HG02678 (cell line): ENCODE measurements around the gene SCGN.
"Not testable (repeated sequence)": the region's sequence is repeated elsewhere in the genome, so short reads cannot be mapped to it uniquely, and the experiment has no call there.

Experiments used
- ATAC-seq: cut with Tn5 transposase; IDR thresholded peaks from one replicate; pipeline ENCODE4 v1.9.1; 2021; ENCODE audit warnings: mild to moderate bottlenecking, moderate library complexity; ENCODE audit not compliant: unreplicated experiment

Gene SCGN

DNA sequence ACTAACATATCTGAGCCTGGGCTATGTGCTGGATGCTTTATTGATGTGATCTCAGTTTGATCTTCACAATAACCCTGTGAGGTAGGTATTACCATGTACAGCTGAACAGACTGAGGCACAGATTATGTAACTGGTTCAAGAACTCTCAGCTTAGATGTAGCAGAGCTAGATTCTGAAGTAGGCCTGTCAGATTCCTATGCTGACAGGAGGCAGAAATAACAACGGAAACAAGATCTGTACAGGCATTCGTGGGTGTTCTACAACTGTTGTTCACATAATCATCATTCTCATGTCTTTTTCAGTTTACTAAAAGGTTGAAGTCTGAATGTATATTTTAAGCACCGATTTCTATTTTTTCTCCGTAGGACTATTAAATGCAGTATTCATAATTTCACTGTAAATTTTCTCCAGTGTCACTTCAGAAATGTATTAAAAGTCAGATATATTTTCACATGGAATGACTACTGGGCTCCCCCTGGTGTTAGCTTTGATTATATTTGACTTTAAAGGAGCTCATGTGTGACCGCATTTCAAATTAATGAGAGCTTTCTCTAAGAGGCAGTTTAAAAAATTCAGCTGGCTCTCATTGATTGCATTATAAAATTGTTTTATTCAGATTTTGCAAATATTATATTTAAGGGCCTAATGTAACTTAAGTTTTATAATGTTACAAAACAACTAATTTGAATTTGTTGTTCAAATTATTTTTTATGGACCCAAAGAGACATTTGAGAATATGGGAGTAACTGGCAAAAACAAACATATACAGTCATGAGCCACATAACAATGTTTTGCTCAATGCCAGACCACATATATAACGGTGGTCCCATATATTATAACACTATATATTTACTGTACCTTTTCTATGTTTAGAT lies 66.1 kb downstream of the SCGN start:
- ATAC-seq, result no peak

DNA sequence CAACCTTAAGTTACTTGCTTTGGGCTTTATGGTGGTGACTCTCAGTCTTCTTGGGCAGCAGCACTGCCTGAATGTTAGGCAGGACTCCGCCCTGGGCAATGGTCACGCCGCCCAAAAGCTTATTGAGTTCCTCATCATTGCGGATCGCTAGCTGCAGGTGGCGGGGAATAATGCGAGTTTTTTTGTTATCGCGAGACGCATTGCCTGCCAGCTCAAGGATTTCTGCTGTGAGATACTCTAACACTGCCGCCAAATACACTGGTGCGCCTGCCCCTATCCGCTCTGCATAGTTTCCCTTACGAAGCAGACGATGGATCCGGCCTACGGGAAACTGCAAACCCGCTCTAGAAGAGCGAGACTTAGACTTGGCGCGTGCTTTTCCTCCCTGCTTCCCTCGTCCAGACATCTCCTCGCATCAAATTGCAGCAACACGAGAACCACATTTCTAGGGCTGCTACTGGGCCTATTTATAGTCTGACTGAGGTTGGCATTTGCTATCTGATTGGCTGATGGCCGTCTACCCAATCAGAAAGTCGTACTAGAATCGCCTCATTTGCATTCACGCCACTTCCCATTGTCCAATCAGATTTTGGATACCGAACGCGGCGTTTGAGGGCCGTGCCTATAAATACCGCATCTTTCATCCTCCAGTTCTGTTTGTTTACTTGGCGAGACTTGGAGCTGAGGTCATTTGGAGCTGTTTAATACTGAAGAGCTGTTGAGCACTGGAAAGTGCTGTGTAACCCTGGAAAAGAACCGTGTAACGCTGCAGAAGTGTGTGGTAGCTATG lies 74.3 kb downstream of the SCGN start:
- no peak for ATAC-seq

DNA sequence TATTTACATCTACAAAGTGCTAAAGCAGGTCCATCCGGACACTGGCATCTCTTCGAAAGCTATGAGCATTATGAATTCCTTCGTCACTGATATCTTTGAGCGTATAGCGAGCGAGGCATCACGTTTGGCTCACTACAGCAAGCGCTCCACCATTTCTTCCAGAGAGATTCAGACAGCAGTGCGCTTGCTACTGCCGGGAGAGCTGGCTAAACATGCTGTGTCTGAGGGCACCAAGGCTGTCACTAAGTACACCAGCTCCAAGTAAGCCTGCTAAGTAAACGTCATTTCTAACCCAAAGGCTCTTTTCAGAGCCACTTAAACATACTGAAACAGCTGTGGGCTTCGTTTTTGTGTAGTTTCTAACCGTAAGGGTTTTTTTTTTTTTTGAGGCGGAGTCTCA lies 75.0 kb downstream of the SCGN start:
- ATAC-seq, result no peak

DNA sequence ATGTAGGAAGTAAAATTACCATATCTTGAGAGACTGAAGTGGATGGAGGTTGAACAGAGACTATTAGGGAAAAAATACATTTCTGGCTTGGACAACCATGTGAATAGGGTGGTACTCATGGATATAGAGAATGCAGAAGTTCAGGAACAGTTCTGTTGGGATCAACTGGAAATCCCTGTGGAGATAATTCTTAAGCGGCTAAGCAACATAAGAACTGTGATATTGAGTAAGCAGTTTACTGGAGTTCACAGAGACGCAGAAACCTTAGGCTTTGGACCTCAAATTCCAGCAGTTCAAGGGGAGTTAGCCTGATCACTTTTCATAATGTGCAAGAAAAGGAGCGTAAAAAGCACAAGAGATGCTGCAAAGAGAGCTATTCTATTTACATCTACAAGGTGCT lies 78.9 kb downstream of the SCGN start:
- ATAC-seq, result no peak

DNA sequence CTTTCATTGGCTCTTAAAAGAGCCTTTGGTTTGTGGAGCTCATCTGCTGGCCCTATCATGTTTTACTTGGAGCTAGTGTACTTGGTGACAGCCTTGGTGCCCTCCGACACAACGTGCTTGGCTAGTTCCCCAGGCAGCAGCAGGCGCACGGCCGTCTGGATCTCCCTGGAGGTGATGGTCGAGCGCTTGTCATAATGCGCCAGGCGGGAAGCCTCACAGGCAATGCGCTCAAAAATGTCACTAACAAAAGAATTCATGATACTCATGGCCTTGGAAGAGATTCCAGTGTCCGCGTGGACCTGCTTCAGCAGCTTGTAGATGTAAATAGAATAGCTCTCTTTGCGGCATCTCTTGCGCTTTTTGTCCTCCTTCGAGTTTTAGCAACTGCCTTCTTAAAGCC lies 79.7 kb downstream of the SCGN start:
- no peak for ATAC-seq

DNA sequence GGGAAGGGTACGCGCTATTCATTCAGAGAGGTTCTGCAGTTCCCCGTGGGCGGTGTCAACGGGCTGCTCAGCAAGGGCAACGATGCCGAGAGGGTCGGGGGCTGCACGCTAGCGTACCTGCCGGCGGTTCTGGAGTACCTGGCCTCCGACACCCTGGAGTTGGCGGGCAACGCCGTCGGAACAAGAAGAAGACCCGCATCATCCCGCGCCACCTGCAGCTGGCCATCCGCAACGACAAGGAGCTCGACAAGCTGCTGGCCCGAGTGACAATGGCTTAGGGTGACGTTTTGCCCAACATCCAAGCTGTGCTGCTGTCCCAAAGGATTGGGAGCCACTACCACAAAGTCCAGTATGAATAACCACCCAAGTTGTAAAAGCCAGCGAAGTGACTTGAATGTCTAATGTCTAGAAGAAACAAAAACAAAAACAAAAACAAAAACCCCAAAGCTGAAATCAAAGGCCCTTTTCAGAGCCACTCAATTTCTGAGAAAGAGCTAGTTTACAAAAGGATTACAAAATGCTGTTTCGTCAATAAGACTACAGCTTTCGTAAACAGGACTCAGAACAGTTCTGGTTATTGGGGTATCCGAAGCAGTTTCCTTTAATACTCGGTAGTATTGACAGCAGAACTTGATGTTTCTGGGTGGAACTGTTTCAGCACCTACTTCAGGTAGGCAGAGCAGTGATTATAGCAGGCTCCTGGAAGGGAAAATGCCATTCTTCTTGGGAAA lies 80.6 kb downstream of the SCGN start:
- ATAC-seq, result no peak

DNA sequence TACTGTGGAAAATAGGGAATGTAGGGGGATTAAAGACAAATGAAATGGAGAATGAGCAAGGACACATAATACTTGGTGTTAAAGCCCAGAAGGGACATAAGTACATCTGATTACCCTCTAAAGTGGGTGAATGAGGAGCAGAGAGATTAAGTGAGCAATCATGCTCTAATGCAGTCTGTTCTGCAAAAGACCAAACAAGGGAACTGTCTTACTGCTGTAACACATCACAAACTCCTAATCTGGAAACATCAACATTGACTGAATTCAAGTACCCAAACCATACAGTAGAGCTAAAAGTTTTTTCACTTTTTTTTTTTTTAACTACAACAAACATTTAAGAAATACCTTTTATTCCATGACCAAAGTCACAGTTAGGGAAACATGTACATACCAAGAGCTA lies 83.2 kb downstream of the SCGN start:
- ATAC-seq, result no peak

DNA sequence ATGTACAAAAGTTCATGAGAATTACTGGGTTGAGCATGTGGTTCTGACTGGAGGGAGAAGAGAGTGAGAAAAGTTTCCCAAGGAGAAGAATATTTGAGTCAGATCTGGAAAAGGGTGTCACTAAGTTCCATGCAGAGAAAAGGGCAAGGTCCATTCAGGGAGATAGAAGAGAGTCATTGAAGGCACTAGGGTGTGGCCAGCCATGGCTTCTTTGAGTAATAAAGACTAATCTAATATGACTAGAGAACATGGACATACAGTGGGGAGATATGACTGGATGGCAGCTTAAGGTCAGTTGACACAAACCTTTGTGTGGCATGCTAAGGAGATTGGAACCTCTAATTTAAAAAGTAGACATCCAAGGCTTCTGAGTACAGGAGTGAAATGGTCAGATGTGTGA lies 91.9 kb downstream of the SCGN start:
- no peak for ATAC-seq

DNA sequence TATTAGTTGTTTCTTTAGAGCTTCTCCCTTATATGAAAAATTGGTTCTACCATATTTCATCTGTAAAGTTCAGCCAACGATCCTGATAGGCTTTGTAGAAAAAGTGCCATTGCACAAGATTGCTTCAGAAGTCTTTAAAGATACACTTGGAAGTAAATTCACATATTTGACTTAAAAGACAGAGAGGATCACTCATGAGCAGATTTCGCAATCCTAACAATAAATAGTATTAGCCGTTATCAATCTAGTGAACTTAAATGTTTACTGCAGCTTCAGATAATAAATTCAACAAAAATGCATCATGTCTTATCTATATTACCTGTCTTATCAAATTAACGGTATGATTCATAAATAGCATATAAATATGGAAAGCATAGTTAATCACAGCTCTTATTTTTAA lies 93.8 kb downstream of the SCGN start:
- ATAC-seq, result no peak

DNA sequence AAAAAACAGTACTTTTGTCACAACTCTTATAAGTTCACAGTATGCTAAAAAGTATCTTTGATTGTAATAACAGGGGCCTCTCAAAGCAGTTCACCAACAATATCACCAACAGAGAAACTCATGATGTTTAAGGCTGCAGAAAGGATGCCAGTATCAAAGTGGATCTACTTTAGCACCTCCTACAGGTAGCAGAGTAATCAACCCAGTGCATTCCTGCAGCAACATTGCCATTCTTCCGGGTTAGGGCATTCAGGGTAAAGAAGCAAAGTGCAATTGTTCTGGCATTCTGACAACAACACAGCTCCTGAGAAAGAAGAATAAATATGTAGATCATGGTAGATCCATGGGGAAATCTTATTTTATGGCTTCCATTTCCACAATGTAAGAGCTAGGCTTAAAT lies 95.0 kb downstream of the SCGN start:
- ATAC-seq, result no peak

DNA sequence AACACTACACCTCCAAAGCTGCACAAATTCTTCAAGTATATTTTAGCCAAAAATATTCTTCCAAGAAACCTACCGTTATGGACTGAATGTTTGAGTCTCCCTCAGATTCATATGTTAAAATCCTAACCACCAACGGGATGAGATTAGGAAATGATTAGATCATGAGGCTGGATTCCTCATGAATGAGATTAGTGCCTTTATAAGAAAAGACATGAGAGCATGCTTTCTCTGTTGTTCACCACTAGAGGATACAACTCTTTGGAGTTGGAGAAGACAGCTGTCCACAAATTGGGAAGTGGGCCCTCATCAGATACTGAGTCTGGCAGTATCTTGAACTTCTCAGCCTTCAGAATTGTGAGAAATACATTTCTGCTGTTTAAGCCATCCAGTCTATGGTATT lies 95.5 kb downstream of the SCGN start:
- no peak for ATAC-seq

DNA sequence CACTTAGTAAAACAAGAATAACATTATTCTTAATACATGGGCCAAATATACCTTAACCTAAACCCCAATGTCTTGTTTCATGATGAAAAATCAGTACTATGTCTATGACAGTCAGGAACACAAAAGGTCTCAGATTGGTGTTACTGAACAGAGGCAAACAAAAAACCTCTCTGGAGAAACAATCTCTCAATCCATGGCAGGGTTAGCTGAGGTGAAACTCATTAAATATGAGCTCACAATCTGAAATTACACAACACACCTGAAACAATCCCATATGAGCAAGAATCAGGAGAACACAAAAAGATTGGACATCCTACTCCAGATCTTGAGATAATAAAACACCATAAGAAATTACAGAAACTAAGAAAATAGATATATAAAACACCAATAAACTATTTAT lies 96.0 kb downstream of the SCGN start:
- no peak for ATAC-seq

DNA sequence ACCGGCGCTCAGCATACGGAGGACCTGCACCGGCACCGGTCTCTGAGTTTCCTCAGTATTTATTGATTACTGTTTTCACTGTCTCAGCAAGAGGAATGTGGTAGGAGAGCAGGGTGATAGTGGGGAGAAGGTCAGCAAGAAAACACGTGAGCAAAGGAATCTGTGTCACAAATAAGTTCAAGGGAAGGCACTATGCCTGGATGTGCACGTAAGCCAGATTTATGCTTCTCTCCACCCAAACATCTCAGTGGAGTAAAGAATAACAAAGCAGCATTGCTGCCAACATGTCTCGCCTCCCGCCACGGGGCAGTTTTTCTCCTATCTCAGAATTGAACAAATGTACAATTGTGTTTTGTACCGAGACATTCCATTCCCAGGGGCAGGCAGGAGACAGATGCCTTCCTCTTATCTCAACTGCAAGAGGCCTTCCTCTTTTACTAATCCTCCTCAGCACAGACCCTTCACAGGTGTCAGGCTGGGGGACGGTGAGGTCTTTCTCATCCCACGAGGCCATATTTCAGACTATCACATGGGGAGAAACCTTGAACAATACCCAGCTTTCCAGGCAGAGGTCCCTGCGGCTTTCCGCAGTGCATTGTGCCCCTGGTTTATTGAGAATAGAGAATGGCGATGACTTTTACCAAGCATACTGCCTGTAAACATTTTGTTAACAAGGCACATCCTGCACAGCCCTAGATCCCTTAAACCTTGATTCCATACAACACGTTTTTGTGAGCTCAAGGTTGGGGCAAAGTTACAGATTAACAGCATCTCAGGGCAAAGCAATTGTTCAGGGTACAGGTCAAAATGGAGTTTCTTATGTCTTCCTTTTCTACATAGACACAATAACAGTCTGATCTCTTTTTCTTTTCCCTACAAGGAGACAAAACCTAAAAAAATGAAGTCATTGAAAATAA lies 96.8 kb downstream of the SCGN start:
- ATAC-seq, result not testable (repeated sequence)

DNA sequence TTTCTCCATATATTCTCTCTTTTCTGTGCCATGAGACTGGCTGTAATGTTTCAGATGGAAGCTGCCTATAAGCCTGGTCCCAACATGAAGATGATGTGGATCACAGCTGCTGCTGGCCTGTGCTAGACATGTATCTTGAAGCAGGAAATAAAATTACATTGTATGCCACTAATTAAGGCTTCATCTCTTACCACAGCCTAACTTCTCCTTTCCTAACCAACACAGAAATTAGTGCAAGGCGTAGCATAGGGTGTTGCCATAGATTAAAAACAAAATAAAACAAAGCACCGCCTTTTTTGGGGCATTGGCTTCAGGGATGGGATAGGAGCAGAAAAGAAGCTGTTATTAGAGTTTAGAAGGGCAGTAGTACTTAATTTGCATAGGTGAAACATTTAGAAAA lies 97.8 kb downstream of the SCGN start:
- no peak for ATAC-seq

DNA sequence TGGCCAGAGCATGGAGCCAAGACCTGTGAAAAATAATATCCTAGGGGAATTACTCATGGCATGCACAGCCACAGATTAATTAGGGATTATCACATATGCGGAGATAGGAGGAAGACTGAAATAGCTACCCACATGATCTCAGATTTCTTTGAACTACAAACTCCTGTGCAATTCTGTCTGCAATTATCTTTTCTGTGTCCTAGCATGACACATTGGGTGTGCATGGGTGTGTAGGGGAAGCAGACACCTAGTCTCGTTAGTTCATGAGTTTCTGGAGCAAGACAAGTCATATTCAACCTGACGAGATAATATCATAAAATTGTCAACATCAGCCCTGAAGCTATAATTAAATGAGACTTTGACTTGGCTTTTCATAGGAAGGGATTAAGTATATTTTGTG lies 98.9 kb downstream of the SCGN start:
- ATAC-seq, result no peak
